ENCODE data around the gene ARHGEF10L. TPM values are rescaled to one million over a fixed set of nuclear protein-coding genes. Genes with fewer than 3 reads are reported as not detected.

Gene ARHGEF10L
- total RNA-seq, 1 donor from 2014 or later, result not detected

GRCh38 chr1:17521946-17522612, 17.4 kb upstream of the ARHGEF10L start:
- intact Hi-C loops (cut with micrococcal nuclease), result no loop called here

- intact Hi-C loops (cut with micrococcal nuclease), result no loop called here
These were observed 16.0 kb upstream of the ARHGEF10L start for GRCh38 chr1:17523321-17524041.

- intact Hi-C loops (cut with micrococcal nuclease), result no loop called here
These were observed 14.9 kb upstream of the ARHGEF10L start for GRCh38 chr1:17524645-17525044.

GRCh38 chr1:17525996-17526686, 13.4 kb upstream of the ARHGEF10L start:
- intact Hi-C loops (cut with micrococcal nuclease), result no loop called here

- intact Hi-C loops (cut with micrococcal nuclease), result no loop called here
These were observed 12.2 kb upstream of the ARHGEF10L start for GRCh38 chr1:17527036-17527914.

- intact Hi-C loops (cut with micrococcal nuclease), result no loop called here
These were observed 10.1 kb upstream of the ARHGEF10L start for GRCh38 chr1:17529381-17529780.

DNA sequence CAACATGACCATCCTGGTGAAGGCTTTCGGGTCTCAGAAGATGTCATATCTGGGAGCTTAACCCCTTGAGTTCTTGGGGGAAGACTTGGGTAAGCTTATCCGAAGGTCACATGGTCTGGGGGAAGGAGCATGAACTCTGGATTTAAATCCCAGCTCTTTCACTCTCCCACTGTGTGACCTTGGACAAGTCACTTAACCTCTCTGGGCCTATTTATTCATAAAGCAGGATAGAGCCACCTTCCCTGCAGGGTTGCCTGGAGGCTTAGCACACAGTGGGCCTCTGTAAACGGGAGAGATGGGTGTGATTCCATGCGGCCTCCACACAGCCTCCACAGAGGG, 8.2 kb upstream of the ARHGEF10L start:
- intact Hi-C loops (cut with micrococcal nuclease), result no loop called here

GRCh38 chr1:17531682-17532487, 7.6 kb upstream of the ARHGEF10L start:
- intact Hi-C loops (cut with micrococcal nuclease), result no loop called here

DNA sequence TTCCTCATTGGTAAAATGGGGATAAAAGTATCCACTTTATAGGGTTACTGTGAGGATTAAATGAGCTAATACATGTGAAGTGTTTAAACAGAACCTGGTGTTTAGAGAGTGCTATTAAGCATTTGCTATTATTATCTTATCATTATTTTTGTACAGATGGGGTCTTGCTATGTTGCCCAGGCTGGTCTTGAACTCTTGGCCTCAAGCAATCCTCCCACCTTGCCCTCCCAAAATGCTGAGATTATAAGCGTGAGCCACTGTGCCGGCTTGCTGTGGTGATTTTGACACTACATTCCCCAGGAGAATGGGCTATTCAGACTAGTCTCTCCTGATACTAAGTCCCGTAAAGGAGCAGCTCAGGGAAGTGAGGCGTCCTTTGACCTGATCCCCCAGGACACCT, 6.3 kb upstream of the ARHGEF10L start:
- intact Hi-C loops (cut with micrococcal nuclease), result no loop called here

DNA sequence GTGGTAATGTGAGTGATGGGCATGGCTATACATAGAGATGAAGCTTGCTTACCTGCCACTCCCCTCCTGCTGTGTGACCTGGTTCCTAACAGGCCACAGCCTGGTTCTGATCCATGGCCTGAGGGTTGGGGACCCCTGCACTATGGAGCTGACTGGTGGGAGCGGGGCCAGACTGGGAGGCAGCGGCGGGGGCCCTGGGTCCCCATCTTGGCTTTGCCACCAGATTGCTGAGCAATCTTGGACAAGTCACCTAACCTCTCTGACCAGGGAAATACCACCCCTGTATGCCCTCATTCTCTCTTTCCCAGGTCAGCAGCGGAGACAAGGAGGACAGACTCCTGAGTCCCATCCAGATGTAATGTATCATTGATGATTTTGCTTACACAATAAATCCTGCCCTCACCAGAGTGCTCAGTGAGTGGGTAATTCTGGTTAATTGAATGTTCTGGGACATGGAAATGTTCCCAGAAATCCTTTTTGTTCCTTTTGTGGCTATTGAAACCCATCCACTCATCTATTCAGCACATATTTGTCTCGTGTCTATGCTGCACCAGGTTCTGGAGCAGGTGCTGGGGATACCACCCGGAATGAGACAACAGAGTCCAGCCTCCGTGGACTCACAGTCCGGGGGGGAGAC, 4.1 kb upstream of the ARHGEF10L start:
- intact Hi-C loops (cut with micrococcal nuclease), result no loop called here

DNA sequence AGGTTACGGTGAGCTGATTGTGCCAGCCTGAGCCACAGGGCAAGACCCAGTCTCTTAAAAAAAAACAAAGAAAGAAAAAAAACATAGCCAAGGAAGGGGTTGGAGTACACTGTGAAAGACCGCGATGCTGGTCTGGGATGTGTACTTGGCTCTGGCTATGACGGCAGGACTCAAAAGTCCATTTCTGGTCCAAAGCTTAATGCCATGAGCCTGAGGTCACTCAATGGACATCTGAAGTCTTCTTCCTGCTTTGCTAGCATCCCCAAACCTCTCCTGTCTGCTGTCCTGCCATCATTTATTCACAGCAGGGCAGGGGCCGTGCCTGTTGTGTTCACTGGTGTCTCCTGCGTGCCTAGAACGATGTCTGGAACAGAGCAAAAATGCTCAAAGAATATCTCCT, 1.5 kb upstream of the ARHGEF10L start:
- intact Hi-C loops (cut with micrococcal nuclease), result no loop called here

DNA sequence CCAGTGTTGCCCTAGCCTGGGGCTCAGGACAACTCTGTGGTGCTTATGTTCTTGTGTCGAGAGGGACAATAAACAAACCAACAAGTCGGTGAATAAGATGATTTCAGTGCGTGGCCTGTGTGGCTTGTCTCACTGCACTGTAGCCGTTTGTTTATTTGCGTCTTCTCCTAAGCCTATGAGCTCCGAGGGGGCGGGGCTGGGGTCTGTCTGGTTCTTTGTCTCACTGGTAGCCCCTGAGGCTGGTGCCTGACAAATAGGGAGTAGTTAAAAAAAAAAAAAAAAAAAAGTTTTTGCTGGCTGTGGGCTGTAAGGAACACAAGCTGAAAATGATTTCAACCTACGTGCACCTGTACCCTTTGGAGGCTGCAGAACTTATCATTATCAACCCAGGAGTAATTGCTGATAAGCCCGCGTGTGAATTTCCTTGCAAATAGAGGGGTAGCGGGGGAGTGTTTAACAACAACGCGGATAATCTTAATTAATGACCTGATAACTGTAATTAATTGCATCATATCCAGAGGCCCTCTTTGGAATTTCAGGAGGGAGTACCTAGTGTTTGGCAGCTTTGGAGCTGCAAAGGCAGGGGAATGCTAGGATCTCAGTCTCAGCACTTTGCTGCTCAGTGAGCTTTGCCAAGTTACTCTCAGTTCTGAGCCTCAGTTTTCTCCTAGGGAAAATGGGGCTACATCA, 925 bp upstream of the ARHGEF10L start:
- intact Hi-C loops (cut with micrococcal nuclease), result no loop called here

- intact Hi-C loops (cut with micrococcal nuclease), result no loop called here
These were observed 401 bp upstream of the ARHGEF10L start for GRCh38 chr1:17539118-17539476.

DNA sequence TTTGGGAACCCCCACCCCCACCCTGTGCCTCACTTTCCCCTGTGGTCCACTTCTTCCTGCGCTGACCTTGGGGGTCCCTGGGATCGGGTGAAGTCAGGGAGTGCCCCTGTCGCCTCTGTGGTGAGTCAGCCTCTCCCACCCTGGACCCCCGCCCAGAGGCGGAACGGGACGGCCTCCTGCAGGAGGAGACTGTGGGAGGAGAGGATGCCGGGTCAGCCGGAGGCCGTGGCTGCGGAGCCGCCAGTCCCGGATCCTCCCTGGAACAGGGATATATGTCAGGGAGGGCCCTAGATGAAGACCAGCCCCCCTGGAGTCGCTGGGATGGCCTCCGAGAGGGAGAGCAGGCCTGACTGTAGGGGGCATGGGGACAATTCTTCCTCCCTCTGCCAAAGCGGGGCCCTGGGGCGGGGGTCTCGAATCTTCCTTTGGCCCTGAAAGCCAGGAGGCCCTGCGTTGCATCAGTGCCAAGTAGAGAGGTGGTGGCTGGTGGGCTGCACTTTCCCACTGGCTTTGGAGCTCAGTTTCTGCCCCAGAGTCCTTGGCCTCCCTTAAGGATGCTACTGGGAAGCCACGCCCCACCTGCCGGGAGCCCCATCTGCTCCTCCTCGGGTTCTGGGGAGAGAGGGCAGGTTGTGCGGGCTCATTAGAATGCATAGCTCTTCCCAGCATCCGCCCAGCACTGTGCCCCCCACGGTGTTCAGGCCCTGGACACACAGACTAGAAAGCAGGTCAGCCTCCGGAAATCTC, 930 bp downstream of the ARHGEF10L start:
- intact Hi-C loops (cut with micrococcal nuclease), result no loop called here

- intact Hi-C loops (cut with micrococcal nuclease), result no loop called here
These were observed 3.1 kb downstream of the ARHGEF10L start for GRCh38 chr1:17542645-17543044.

- intact Hi-C loops (cut with micrococcal nuclease), result no loop called here
These were observed 5.4 kb downstream of the ARHGEF10L start for GRCh38 chr1:17544776-17545350.

GRCh38 chr1:17545356-17545755, 5.9 kb downstream of the ARHGEF10L start:
- intact Hi-C loops (cut with micrococcal nuclease), result no loop called here

- intact Hi-C loops (cut with micrococcal nuclease), result no loop called here
These were observed 7.6 kb downstream of the ARHGEF10L start for GRCh38 chr1:17546946-17547670.
